Trophoblast cell (in vitro differentiated cells and primary cell): ENCODE measurements around the gene RPL26.

ENCODE experiments used
- DNase-seq, 2 donors: peaks; one replicate each; pipeline ENCODE4 v3.0.0-alpha.2; 2016
- H2AFZ ChIP-seq: 2 replicates; pipeline ENCODE4 v1.6.1; 2013; ENCODE audit warnings: low read length, moderate library complexity, mild to moderate bottlenecking; ENCODE audit not compliant: insufficient read depth, poor library complexity
- H2AK5ac ChIP-seq: 2 replicates; pipeline ENCODE4 v1.6.1; 2013; ENCODE audit warnings: mild to moderate bottlenecking, low read length
- H2BK120ac ChIP-seq: 2 replicates; pipeline ENCODE4 v1.6.1; 2013; ENCODE audit warnings: low read length, mild to moderate bottlenecking, moderate library complexity; ENCODE audit not compliant: insufficient read depth, poor library complexity
- H2BK12ac ChIP-seq: 2 replicates; pipeline ENCODE4 v1.6.1; 2013; ENCODE audit warnings: mild to moderate bottlenecking, low read length, moderate library complexity
- H2BK5ac ChIP-seq: 2 replicates; pipeline ENCODE4 v1.6.1; 2013; ENCODE audit warnings: low read length, low read depth, moderate library complexity, mild to moderate bottlenecking; ENCODE audit not compliant: poor library complexity
- H3K14ac ChIP-seq: 2 replicates; pipeline ENCODE4 v1.6.1; 2013; ENCODE audit warnings: mild to moderate bottlenecking, low read length
- H3K18ac ChIP-seq: 2 replicates; pipeline ENCODE4 v1.6.1; 2013; ENCODE audit warnings: mild to moderate bottlenecking, low read length
- H3K23ac ChIP-seq: 2 replicates; pipeline ENCODE4 v1.6.1; 2013; ENCODE audit warnings: low read length
- H3K27ac ChIP-seq: 2 replicates; pipeline ENCODE4 v1.5.1; 2013; ENCODE audit warnings: low read depth, mild to moderate bottlenecking, inconsistent platforms, low read length, moderate library complexity
- H3K27me3 ChIP-seq: 2 replicates; pipeline ENCODE4 v1.6.1; 2013; ENCODE audit warnings: inconsistent platforms, mild to moderate bottlenecking, low read length, moderate library complexity; ENCODE audit not compliant: insufficient read depth
- H3K36me3 ChIP-seq, 2 experiments: 1 replicate in 1 of 2; 2 replicates in 1 of 2; pipeline ENCODE4 v1.6.1; 2013; ENCODE audit warnings: low read length in 2 of 2, mild to moderate bottlenecking in 2 of 2, moderate library complexity in 1 of 2; ENCODE audit not compliant: insufficient read depth in 2 of 2, control insufficient read depth in 1 of 2
- H3K4ac ChIP-seq: 2 replicates; pipeline ENCODE4 v1.6.1; 2013; ENCODE audit warnings: low read depth, mild to moderate bottlenecking, low read length, moderate library complexity
- H3K4me1 ChIP-seq, 2 experiments: 1 replicate in 1 of 2; 2 replicates in 1 of 2; pipeline ENCODE4 v1.6.1; 2013; ENCODE audit warnings: low read length in 2 of 2, mild to moderate bottlenecking in 2 of 2, moderate library complexity in 1 of 2; ENCODE audit not compliant: insufficient read depth in 2 of 2, control insufficient read depth in 1 of 2
- H3K4me2 ChIP-seq: 2 replicates; pipeline ENCODE4 v1.6.1; 2013; ENCODE audit warnings: inconsistent platforms, mild to moderate bottlenecking, low read length, moderate library complexity
- H3K4me3 ChIP-seq: 2 replicates; pipeline ENCODE4 v1.5.1; 2013; ENCODE audit warnings: mild to moderate bottlenecking, low read depth, low read length, inconsistent platforms
- H3K79me1 ChIP-seq: one replicate; pipeline ENCODE4 v1.6.1; 2013; ENCODE audit warnings: low read length
- H3K79me2 ChIP-seq: 2 replicates; pipeline ENCODE4 v1.6.1; 2013; ENCODE audit warnings: low read length, mild to moderate bottlenecking; ENCODE audit not compliant: control insufficient read depth, insufficient read depth, poor library complexity
- H3K9ac ChIP-seq: 2 replicates; pipeline ENCODE4 v1.6.1; 2013; ENCODE audit warnings: mild to moderate bottlenecking, low read length
- H3K9me3 ChIP-seq: 2 replicates; pipeline ENCODE4 v1.6.1; 2013; ENCODE audit warnings: low read depth, mild to moderate bottlenecking, control low read depth, inconsistent platforms, low read length; ENCODE audit not compliant: insufficient read depth
- H4K12ac ChIP-seq: 2 replicates; pipeline ENCODE4 v1.6.1; 2013; ENCODE audit warnings: low read depth, mild to moderate bottlenecking, low read length, moderate library complexity
- H4K8ac ChIP-seq: 2 replicates; pipeline ENCODE4 v1.6.1; 2013; ENCODE audit warnings: low read depth, mild to moderate bottlenecking, low read length, moderate library complexity
- H4K91ac ChIP-seq: one replicate; pipeline ENCODE4 v1.6.1; 2013; ENCODE audit warnings: low read depth, mild to moderate bottlenecking, low read length, moderate library complexity
- WGBS: extraction: QIAGEN DNeasy Blood & Tissue Kit; methylation state at CpG from one replicate; pipeline ENCODE4 v1.1.7; 2013; ENCODE audit warnings: missing lambda C conversion rate; ENCODE audit not compliant: insufficient read length, insufficient coverage; ENCODE audit errors: extremely low coverage; 5-methylcytosine and 5-hydroxymethylcytosine counted together

The RPL26 gene

GRCh38 chr17:8345951-8346665, 36.9 kb downstream of the RPL26 start:
- no peak for DNase-seq
- Histone ChIP-seq H3K23ac (no peak overlapping the region), H3K4me3 (no peak overlapping the region), H3K79me1 (no peaks in the 10 kb centered on the region), H3K9ac (no peak overlapping the region), H3K36me3 (no peaks in the 10 kb centered on the region), H4K12ac (no peak overlapping the region), H4K8ac (no peak overlapping the region), H2BK12ac (no peak overlapping the region), H3K4me1 (peaks cover 2 to 3% of the 10 kb centered on the region in 2 experiments), H3K27ac (no peak overlapping the region), H3K18ac (no peak overlapping the region), H3K79me2 (no peaks in the 10 kb centered on the region), H3K14ac (no peak overlapping the region), H2AK5ac (no peak overlapping the region), H2BK5ac (no peak overlapping the region), H2BK120ac (no peak overlapping the region), H3K27me3 (no peaks in the 10 kb centered on the region), H3K4ac (no peak overlapping the region), H3K9me3 (no peaks in the 10 kb centered on the region), H2AFZ (no peak overlapping the region), H3K4me2 (no peak overlapping the region), H4K91ac (no peak overlapping the region)
- WGBS = no CpG with 5 or more reads among the region's 5 CpGs

- H3K79me1 ChIP-seq = no peaks in the 10 kb centered on the region
- H3K18ac ChIP-seq = no peak overlapping the region
- H4K8ac ChIP-seq = no peak overlapping the region
- H2AFZ ChIP-seq = no peak overlapping the region
- no peak overlapping the region for H3K23ac ChIP-seq
- no peak overlapping the region for H2BK12ac ChIP-seq
- DNase-seq = no peak
- WGBS = no CpG with 5 or more reads among the region's 6 CpGs
- H3K27me3 ChIP-seq = no peaks in the 10 kb centered on the region
- H3K4ac ChIP-seq = no peak overlapping the region
- no peak overlapping the region for H3K27ac ChIP-seq
- H3K4me2 ChIP-seq = no peak overlapping the region
- H2AK5ac ChIP-seq = no peak overlapping the region
- H4K91ac ChIP-seq = no peak overlapping the region
- H3K36me3 ChIP-seq = no peaks in the 10 kb centered on the region
- H4K12ac ChIP-seq = no peak overlapping the region
- no peaks in the 10 kb centered on the region for H3K79me2 ChIP-seq
- no peak overlapping the region for H2BK120ac ChIP-seq
- H2BK5ac ChIP-seq = no peak overlapping the region
- peaks cover 2% of the 10 kb centered on the region for H3K9me3 ChIP-seq
- H3K9ac ChIP-seq = no peak overlapping the region
- H3K14ac ChIP-seq = no peak overlapping the region
- H3K4me3 ChIP-seq = no peak overlapping the region
- peaks cover 3% of the 10 kb centered on the region in 2 experiments for H3K4me1 ChIP-seq
Observed at GRCh38 chr17:8345052-8345690, 37.8 kb downstream of the RPL26 start.

GRCh38 chr17:8341456-8341855, 41.5 kb downstream of the RPL26 start:
- H3K36me3 ChIP-seq = no peaks in the 10 kb centered on the region
- H2AK5ac ChIP-seq = no peak overlapping the region
- no peak overlapping the region for H3K27ac ChIP-seq
- H2BK120ac ChIP-seq = no peak overlapping the region
- no peak overlapping the region for H4K8ac ChIP-seq
- H2BK5ac ChIP-seq = no peak overlapping the region
- H2AFZ ChIP-seq = no peak overlapping the region
- WGBS = no CpG with 5 or more reads among the region's 4 CpGs
- H3K9ac ChIP-seq = no peak overlapping the region
- H3K9me3 ChIP-seq = peaks cover 2% of the 10 kb centered on the region
- H3K4me1 ChIP-seq = peaks cover 3% of the 10 kb centered on the region in 2 experiments
- H4K91ac ChIP-seq = no peak overlapping the region
- no peak overlapping the region for H3K4me2 ChIP-seq
- no peak overlapping the region for H3K14ac ChIP-seq
- no peak overlapping the region for H3K18ac ChIP-seq
- no peak overlapping the region for H3K4me3 ChIP-seq
- no peaks in the 10 kb centered on the region for H3K79me1 ChIP-seq
- no peaks in the 10 kb centered on the region for H3K27me3 ChIP-seq
- H3K23ac ChIP-seq = no peak overlapping the region
- no peak overlapping the region for H3K4ac ChIP-seq
- no peak overlapping the region for H4K12ac ChIP-seq
- no peaks in the 10 kb centered on the region for H3K79me2 ChIP-seq
- peak in 1 of 2 donors; percentile 20 for DNase-seq
- H2BK12ac ChIP-seq = no peak overlapping the region

GRCh38 chr17:8339540-8339939, 43.5 kb downstream of the RPL26 start, which contains the start of gene ODF4:
TSS of gene ODF4 (plus strand) at chr17:8339840. CDS start at chr17:8340052, 212 bp downstream.
- H3K4me1 ChIP-seq = peaks cover 3% of the 10 kb centered on the region in 2 experiments
- no peak for DNase-seq
- H2BK12ac ChIP-seq = no peak within 1 kb of the TSS
- no peak within 1 kb of the TSS for H3K23ac ChIP-seq
- no peak within 1 kb of the TSS for H2BK5ac ChIP-seq
- H4K91ac ChIP-seq = no peak within 1 kb of the TSS
- H3K18ac ChIP-seq = no peak within 1 kb of the TSS
- no peak within 1 kb of the TSS for H2AK5ac ChIP-seq
- no peak within 1 kb of the TSS for H3K9ac ChIP-seq
- H3K4me3 ChIP-seq = no peak within 1 kb of the TSS
- H2BK120ac ChIP-seq = no peak within 1 kb of the TSS
- H2AFZ ChIP-seq = no peak within 1 kb of the TSS
- H3K27me3 ChIP-seq = no peaks in the 10 kb centered on the region
- H3K14ac ChIP-seq = no peak within 1 kb of the TSS
- no peak within 1 kb of the TSS for H3K27ac ChIP-seq
- no CpG with 5 or more reads among the region's 2 CpGs for WGBS
- H3K9me3 ChIP-seq = peaks cover 2% of the 10 kb centered on the region
- no peak within 1 kb of the TSS for H4K12ac ChIP-seq
- no peaks in the 10 kb centered on the region for H3K79me1 ChIP-seq
- H3K36me3 ChIP-seq = no peaks in the 10 kb centered on the region
- no peak within 1 kb of the TSS for H4K8ac ChIP-seq
- H3K4me2 ChIP-seq = no peak within 1 kb of the TSS
- H3K4ac ChIP-seq = no peak within 1 kb of the TSS
- no peaks in the 10 kb centered on the region for H3K79me2 ChIP-seq
